GM19455 (cell line): ENCODE measurements around the gene KIAA0586.
"Not testable (repeated sequence)": the region's sequence is repeated elsewhere in the genome, so short reads cannot be mapped to it uniquely, and the experiment has no call there.

Source experiments
- ATAC-seq: cut with Tn5 transposase; IDR thresholded peaks from one replicate; pipeline ENCODE4 v1.9.1; 2021; ENCODE audit not compliant: unreplicated experiment

KIAA0586 gene

GRCh38 chr14:58541633-58542022 is 114.1 kb downstream of the KIAA0586 start:
- ATAC-seq = no peak

DNA sequence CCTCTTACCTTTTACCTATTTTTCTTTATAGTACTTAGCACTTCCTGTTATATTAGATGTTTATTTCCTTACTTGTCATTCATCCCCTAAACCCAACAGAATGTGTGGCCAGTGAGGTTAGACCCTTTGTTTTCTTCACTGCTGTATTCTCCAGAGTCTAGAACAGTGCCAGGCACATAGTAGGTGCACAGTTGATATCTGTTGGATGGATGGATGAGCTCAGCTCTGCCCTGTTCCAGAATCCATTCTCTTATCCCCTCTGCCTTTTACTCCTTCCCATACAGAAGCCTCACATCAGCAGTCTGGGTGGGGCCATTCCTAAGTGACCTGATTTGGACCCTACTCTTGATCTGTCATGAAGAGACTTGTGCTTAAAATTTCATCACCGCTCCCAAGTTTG is 115.7 kb downstream of the KIAA0586 start:
- no peak for ATAC-seq

DNA sequence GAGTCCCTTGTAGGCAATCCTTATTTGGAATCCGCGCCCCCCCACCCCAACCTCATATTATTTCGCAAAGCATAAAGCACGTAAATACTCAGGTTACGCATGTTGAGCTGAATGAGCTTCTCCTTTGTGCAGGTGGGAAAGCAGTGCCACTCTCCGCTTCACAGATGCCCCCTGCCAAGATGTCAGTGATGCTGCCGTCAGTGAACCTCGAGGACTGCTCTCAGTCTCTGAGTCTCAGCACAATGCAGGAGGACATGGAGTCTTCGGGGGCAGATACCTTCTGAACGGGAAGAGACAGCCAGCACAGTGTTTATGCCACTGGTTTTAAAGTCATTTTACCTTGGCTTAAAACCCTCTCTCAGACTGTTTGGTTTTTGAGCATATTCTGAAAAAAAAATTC is 120.1 kb downstream of the KIAA0586 start:
- ATAC-seq = no peak

DNA sequence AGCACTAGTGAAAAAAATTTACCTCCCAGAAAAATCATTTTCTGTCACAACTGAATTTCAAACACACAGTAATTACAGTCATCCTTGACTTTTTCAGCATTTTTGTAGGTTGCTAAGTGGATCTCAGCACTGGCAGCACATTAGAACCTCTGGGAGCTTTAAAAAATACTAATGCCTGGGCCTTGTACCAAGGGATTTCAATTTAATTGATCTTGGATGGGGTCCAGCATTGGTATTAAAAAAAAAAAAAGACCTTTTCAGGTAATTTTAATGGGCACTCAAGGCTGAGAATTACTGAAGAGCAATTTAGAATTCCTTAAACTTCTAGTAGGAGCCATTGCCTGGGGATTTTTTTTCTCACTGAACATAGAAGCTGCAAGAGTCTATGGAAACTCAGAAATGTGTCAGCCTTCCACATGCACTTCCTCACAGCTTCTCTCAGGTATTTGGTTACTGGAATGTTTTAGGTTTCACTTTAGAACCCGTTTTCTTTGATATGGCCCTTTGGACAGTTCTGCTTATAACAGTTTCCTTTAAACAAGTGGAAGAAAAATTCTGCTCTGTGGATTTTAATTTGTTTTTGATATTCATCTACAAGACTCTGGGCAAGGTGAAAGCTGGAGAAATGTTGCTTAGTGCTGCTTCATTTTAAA is 121.7 kb downstream of the KIAA0586 start:
- ATAC-seq = no peak

DNA sequence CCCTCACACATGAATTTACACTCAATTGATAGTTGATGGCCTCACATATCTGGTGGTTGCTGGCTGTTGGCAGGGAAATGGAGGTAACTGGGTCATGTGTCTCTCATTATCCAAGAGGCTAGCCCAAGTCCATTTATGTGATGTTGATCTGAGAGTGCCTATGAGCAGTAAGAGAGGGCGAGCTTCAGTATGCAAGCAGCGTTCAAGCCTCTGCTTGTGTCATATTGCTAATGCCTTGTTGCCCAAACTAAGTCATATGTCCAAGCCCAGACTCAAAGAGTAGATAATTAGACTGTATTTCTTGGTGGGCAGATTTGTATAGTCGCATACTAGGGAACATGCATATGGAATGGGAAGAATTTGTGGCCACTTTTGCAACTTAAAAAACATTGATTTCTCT is 126.4 kb downstream of the KIAA0586 start:
- ATAC-seq = no peak

DNA sequence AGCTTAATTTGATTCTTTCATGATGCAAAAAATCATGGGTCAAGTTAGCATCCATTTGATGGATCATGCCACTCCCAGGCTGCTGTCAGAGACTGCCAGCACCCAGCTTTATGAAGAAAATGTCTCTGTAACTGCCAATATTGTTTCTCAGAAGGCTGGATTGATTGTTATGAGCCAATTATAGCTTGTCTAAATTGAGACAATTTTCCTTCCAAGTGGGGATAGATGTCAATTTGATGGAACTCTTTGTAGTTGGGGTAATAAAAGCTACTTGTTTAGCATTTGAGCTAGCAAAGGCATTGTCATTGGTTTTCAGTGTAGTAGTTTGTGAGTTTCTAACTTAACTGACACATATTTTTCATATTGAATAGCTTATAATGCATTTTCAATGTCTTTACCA is 128.1 kb downstream of the KIAA0586 start:
- no peak for ATAC-seq

DNA sequence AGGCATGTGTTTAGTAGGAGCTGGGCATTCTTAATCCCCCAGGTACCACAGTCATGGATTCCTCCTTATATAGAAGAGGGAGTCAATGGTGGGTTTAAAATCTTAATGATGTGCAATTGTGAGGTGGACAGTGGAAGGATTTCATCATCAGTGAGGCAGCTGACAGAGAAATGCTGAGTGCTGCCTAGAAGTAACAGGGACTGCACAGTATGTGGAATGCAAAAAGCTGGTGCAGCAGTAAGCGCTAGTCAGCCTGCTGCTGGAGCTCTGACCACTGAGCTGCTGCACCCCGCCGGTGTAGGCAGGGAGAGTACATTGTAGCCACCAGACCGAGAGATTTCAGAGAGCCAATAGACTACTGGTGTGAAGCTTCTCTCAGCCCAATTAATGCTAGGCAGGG is 129.7 kb downstream of the KIAA0586 start:
- ATAC-seq = no peak

- no peak for ATAC-seq
Observed at GRCh38 chr14:58560208-58560607, 132.7 kb downstream of the KIAA0586 start.

- ATAC-seq = no peak
Observed at GRCh38 chr14:58562141-58562540, 134.6 kb downstream of the KIAA0586 start.

- no peak for ATAC-seq
Observed at GRCh38 chr14:58563978-58564377, 136.5 kb downstream of the KIAA0586 start.

DNA sequence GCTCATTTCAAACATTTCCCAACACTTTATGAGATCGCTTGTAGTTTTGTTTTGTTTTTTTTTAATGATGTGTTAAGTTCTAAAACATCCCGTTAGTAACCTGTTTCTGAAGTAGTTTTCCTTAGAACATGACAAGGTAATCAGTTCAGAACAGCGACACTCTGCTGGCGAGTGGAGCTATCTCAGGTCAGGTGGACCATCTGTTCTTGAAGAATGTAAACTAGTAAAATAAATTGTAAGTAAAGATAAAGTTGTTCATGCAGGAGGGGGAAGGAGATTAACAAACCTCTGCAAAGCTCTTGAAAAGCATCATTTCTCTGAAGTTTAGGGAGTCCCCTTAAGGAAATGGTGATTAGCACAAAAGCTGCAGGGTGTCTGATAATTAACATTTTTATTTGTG is 138.3 kb downstream of the KIAA0586 start:
- no peak for ATAC-seq

- no peak for ATAC-seq
Observed at GRCh38 chr14:58566979-58567378, 139.5 kb downstream of the KIAA0586 start.

DNA sequence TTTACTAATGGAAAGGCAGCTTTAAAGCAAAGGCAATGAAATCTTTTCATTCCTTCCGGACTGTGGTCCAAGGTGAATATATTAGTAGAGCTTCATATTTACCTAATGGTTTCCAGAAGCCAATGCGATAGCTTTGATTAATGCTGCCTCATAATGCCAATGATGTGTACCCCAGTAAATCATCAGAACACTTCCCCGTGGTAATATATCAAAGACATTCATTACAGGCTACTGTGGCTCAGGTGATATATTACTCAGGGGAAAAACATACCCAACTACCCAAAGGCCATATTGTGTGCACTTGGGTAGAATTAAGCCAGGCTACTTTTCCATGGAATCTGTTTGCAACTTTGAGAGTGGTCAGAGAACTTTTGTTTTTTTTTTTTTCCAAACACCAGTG is 140.8 kb downstream of the KIAA0586 start:
- no peak for ATAC-seq

DNA sequence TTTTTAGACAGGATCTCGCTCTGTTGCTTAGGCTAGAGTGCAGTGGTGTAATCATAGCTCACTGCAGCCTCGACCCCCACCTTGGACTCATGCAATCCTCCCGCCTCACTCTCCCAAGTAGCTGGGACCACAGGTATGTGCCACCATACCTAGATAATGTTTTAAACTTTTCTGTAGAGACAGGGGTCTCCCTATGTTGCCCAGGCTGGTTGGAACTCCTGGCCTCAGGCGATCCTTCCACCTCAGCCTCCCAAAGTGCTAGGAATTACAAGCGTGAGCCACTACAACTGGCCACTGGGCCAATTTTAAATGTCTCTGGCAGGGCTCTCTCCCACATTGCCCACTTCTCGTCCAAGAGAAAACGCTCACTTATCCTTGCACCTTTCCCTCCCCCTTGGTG is 143.7 kb downstream of the KIAA0586 start:
- no peak for ATAC-seq

GRCh38 chr14:58571769-58572472 is 144.4 kb downstream of the KIAA0586 start:
- ATAC-seq = no peak

GRCh38 chr14:58572473-58572853 is 144.9 kb downstream of the KIAA0586 start:
- ATAC-seq = no peak

DNA sequence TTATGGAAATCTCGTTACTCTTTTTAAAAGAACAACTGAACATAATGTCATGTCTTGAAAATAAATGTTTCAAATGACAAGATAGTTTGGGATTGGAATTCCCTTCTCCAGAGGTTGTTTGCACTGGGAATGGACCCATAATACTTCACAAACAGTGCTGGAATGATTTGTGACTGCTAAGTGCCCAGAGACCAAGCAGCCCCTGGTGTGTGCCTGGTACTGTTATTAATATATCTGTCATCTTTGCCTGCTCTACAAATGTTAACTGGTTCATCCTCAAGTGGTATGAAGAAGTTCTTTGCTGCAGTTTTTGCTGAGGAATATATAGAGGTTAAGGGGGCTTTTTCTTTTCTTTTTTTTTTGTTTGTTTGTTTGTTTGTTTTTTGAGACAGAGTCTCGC is 145.3 kb downstream of the KIAA0586 start:
- ATAC-seq = no peak

GRCh38 chr14:58574623-58575022 is 147.1 kb downstream of the KIAA0586 start:
- no peak for ATAC-seq

DNA sequence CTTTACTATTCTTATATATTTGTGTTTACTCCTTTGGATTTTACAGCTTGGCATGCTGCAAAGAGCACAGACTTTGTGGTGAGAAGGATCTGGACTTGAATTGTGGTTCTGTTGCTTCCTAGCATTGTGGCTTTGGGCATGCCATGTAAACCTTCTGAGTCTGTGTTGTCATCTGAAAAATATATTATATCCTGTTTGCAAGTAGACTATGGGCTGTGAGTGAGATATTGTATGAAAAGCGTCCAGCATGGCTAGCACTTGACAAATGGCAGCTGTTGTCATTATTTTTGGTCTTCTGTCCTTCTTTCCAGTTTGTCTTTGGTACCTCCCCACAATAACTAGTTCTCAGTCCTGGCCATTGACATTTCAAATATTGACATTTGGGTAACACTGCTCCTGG is 148.4 kb downstream of the KIAA0586 start:
- ATAC-seq = no peak

GRCh38 chr14:58580035-58580434 is 152.5 kb downstream of the KIAA0586 start:
- ATAC-seq = not testable (repeated sequence)

DNA sequence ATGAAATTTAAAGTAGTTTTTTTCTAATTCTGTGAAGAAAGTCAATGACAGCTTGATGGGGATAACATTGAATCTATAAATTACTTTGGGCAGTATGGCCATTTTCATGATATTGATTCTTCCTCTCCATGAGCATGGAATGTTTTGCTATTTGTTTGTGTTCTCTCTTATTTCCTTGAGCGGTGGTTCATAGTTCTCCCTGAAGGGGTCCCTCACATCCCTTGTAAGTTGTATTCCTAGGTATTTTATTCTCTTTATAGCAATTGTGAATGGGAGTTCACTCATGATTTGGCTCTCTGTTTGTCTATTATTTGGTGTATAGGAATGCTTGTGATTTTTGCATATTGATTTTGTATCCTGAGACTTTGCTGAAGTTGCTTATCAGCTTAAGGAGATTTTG is 153.9 kb downstream of the KIAA0586 start:
- ATAC-seq = not testable (repeated sequence)

- no peak for ATAC-seq
Observed at GRCh38 chr14:58584383-58584782, 156.9 kb downstream of the KIAA0586 start.

- ATAC-seq = no peak
Observed at GRCh38 chr14:58587271-58587670, 159.8 kb downstream of the KIAA0586 start.
